KG1 (cell line): ENCODE data around the gene CABLES2.
"Not testable (repeated sequence)": the region's sequence is repeated elsewhere in the genome, so short reads cannot be mapped to it uniquely, and the experiment has no call there.

ENCODE experiments used
- DNase-seq: peaks from one replicate; lab custom pipeline; 2025; lab: John Stamatoyannopoulos, UW

CABLES2 gene

GRCh38 chr20:62390317-62391164 lies 16.5 kb downstream of the CABLES2 start:
- no peak for DNase-seq

GRCh38 chr20:62389601-62390087 lies 17.4 kb downstream of the CABLES2 start:
- no peak for DNase-seq

- no peak for DNase-seq
Measured at GRCh38 chr20:62388839-62389600, 18.1 kb downstream of the CABLES2 start.

GRCh38 chr20:62387933-62388635 lies 19.0 kb downstream of the CABLES2 start:
- DNase-seq = no peak

- DNase-seq = no peak
Measured at GRCh38 chr20:62387219-62387913, 19.7 kb downstream of the CABLES2 start.

GRCh38 chr20:62386383-62387218 lies 20.5 kb downstream of the CABLES2 start, which contains the start of gene RPS21:
RPS21 (plus strand) TSS chr20:62387103; CDS start chr20:62387339, 236 bp downstream.
- DNase-seq = peak; percentile 76

GRCh38 chr20:62382306-62383198 lies 24.5 kb downstream of the CABLES2 start:
- peak; percentile 56 for DNase-seq

- no peak for DNase-seq
Measured at GRCh38 chr20:62381842-62382241, 25.2 kb downstream of the CABLES2 start.

- no peak for DNase-seq
Measured at GRCh38 chr20:62381202-62381797, 25.8 kb downstream of the CABLES2 start.

- no peak for DNase-seq
Measured at GRCh38 chr20:62378215-62378614, 28.9 kb downstream of the CABLES2 start.

GRCh38 chr20:62377615-62378178 lies 29.4 kb downstream of the CABLES2 start:
- DNase-seq = no peak

- DNase-seq = no peak
Measured at GRCh38 chr20:62377064-62377461, 30.0 kb downstream of the CABLES2 start.

GRCh38 chr20:62376112-62377063 lies 30.7 kb downstream of the CABLES2 start:
- no peak for DNase-seq

- no peak for DNase-seq
Measured at GRCh38 chr20:62374331-62375152, 32.5 kb downstream of the CABLES2 start.

- DNase-seq = not testable (repeated sequence)
Measured at GRCh38 chr20:62373631-62374179, 33.4 kb downstream of the CABLES2 start.
